Esophagus muscularis mucosa (tissue), 3 donors: Measurements from ENCODE around the gene CACNA2D3.

ENCODE experiments used
- CTCF ChIP-seq, 3 experiments: fragments of 200-600 bp in 2 of 3; fragments of 450-650 bp in 1 of 3; sonication (generic) in 2 of 3; IDR thresholded peaks; one replicate each; pipeline ENCODE4 v1.5.1; 2017 to 2019; ENCODE audit warnings: antibody characterized with exemption in 3 of 3, mild to moderate bottlenecking in 2 of 3, moderate library complexity in 1 of 3
- POLR2A ChIP-seq: fragments of 450-650 bp; IDR thresholded peaks from one replicate; pipeline ENCODE4 v1.6.1; 2017; ENCODE audit warnings: antibody characterized with exemption, moderate library complexity, mild to moderate bottlenecking, low read depth

GRCh38 chr3:54874816-54875556 lies 752.6 kb downstream of the CACNA2D3 start:
- TF ChIP-seq POLR2A (no peak), CTCF (IDR thresholded peaks at IDR 0.05) (no peak)
